Transverse colon (tissue), 4 donors: ENCODE data around the gene KRT7. TPM values are rescaled to one million over a fixed set of nuclear protein-coding genes. Genes with fewer than 3 reads are reported as not detected.
A peak's percentile ranks its signal among the peaks of the same experiment; 100 is the strongest.

Source experiments
- DNase-seq: peaks from one replicate; pipeline ENCODE4 v3.0.0-alpha.2; 2019
- H3K27ac ChIP-seq, 4 donors: fragments of 200-600 bp; sonication (generic); 2 replicates each; pipeline ENCODE4 v1.5.1; 2016 to 2018; ENCODE audit warnings: inconsistent platforms in 4 of 4
- H3K27me3 ChIP-seq: fragments of 200-600 bp; sonication (generic); 2 replicates; pipeline ENCODE4 v1.5.1; 2017; ENCODE audit warnings: inconsistent platforms
- H3K36me3 ChIP-seq, 4 donors: fragments of 200-600 bp; sonication (generic); 2 replicates each; pipeline ENCODE4 v1.5.1; 2017 to 2019; ENCODE audit warnings: inconsistent platforms in 4 of 4
- H3K4me1 ChIP-seq, 4 donors: fragments of 200-600 bp; sonication (generic); 2 replicates each; pipeline ENCODE4 v1.5.1; 2017 to 2020; ENCODE audit warnings: inconsistent platforms in 4 of 4
- H3K4me3 ChIP-seq, 4 donors: fragments of 200-600 bp; sonication (generic); 1 replicate in 1 of 4; 2 replicates in 3 of 4; pipeline versions ENCODE4 v1.5.1 to v1.6.1; 2017 to 2019; ENCODE audit warnings: inconsistent platforms in 4 of 4
- H3K9me3 ChIP-seq, 2 donors: fragments of 200-600 bp; sonication (generic); 2 replicates each; pipeline ENCODE4 v1.5.1; 2017 to 2019; ENCODE audit warnings: inconsistent platforms in 2 of 2
- CTCF ChIP-seq, 5 experiments: fragments of 200-600 bp in 3 of 5; fragments of 450-650 bp in 2 of 5; sonication (generic) in 3 of 5; IDR thresholded peaks; 1 replicate in 2 of 5; 2 replicates in 3 of 5; pipeline ENCODE4 v1.5.1; 2016 to 2017; ENCODE audit warnings: antibody characterized with exemption in 5 of 5, inconsistent platforms in 3 of 5, mild to moderate bottlenecking in 2 of 5, moderate library complexity in 1 of 5
- EP300 ChIP-seq: sonication (generic); formaldehyde crosslinking; IDR thresholded peaks from one replicate; pipeline ENCODE4 v1.6.1; 2017; ENCODE audit warnings: antibody characterized with exemption, low read depth
- POLR2A ChIP-seq: fragments of 450-650 bp; IDR thresholded peaks from one replicate; pipeline ENCODE4 v1.6.1; 2016; ENCODE audit warnings: antibody characterized with exemption, mild to moderate bottlenecking, moderate library complexity
- POLR2AphosphoS5 ChIP-seq, 3 donors: sonication (generic); formaldehyde crosslinking; IDR thresholded peaks; one replicate each; pipeline ENCODE4 v1.6.1; 2016; ENCODE audit warnings: antibody characterized with exemption in 3 of 3
- WGBS, 2 donors: methylation state at CpG; one replicate each; pipeline ENCODE4 v1.1.5; 2018; ENCODE audit warnings: low coverage in 1 of 2; 5-methylcytosine and 5-hydroxymethylcytosine counted together
- in situ Hi-C, 4 donors: fragments of 200-750 bp; cut with MboI; loops; one replicate each; pipeline versions ENCODE4 v1.15.0 to v1.15.1; 2017; ENCODE audit warnings: low sequenced_read_pairs in 3 of 4, low pct_ligation_motif_present in 1 of 4, low pct_unique_long_range_greater_than_20kb in 1 of 4
- intact Hi-C: fragments of 100-400 bp; cut with DNase I; formaldehyde crosslinking; loops from one replicate; pipeline ENCODE4 v1.15.1; 2023; ENCODE audit warnings: low total_unique reads
- total RNA-seq, 4 donors: library from RNA; depleted of rRNA; stranded (reverse); fragments of >200 nt; gene quantifications; one replicate each; pipeline ENCODE4 v1.1.0, GENCODE V29; 2016

KRT7 gene
- total RNA-seq, 4 donors from 2014 or later, result 0.75 to 1.6 (median 0.95) TPM; not detected in 1

GRCh38 chr12:52212701-52213563 lies 20.1 kb upstream of the KRT7 start:
- Histone ChIP-seq H3K4me3 (no peak overlapping the region), H3K9me3 (no peaks in the 10 kb centered on the region), H3K36me3 (no peaks in the 10 kb centered on the region), H3K27me3 (no peaks in the 10 kb centered on the region), H3K4me1 (peaks cover 0 to 16% (median 9%) of the 10 kb centered on the region in 4 donors), H3K27ac (no peak overlapping the region)
- intact Hi-C loops (no loop called here), in situ Hi-C loops (no loop called here)
- TF ChIP-seq EP300, result no peak
- TF ChIP-seq POLR2A, result no peak
- no peak for TF ChIP-seq CTCF (IDR thresholded peaks at IDR 0.05)
- no peak for TF ChIP-seq POLR2AphosphoS5 (IDR thresholded peaks at IDR 0.05)
- no peak for DNase-seq
- 68 to 72% methylated on average over 5 to 13 of the region's 13 CpGs for WGBS, 2 donors

- Histone ChIP-seq H3K36me3 (no peaks in the 10 kb centered on the region), H3K27me3 (no peaks in the 10 kb centered on the region), H3K4me3 (no peak overlapping the region), H3K9me3 (no peaks in the 10 kb centered on the region), H3K4me1 (peaks cover 0 to 17% (median 8%) of the 10 kb centered on the region in 4 donors), H3K27ac (no peak overlapping the region)
- in situ Hi-C loops (no loop called here), intact Hi-C loops (no loop called here)
- TF ChIP-seq CTCF (IDR thresholded peaks at IDR 0.05) (peak; percentile 76 to 96 (median 92)), POLR2A (no peak)
- peak; percentile 80 for DNase-seq
- 20 to 33% methylated on average over 1 to 13 of the region's 13 CpGs for WGBS, 2 donors
Observed at GRCh38 chr12:52213564-52214420, 19.3 kb upstream of the KRT7 start.

GRCh38 chr12:52214421-52214802 lies 18.6 kb upstream of the KRT7 start:
- H3K9me3 ChIP-seq, result no peaks in the 10 kb centered on the region
- DNase-seq, result no peak
- 78% methylated on average over 2 of the region's 3 CpGs; no CpG with 5 or more reads in 1 of the 2 donors for WGBS, 2 donors
- intact Hi-C loops, result no loop called here
- H3K36me3 ChIP-seq, result no peaks in the 10 kb centered on the region
- H3K27ac ChIP-seq, result no peak overlapping the region
- in situ Hi-C loops, result no loop called here
- peaks cover 0 to 17% (median 8%) of the 10 kb centered on the region in 4 donors for H3K4me1 ChIP-seq
- no peaks in the 10 kb centered on the region for H3K27me3 ChIP-seq
- H3K4me3 ChIP-seq, result no peak overlapping the region
- TF ChIP-seq CTCF (IDR thresholded peaks at IDR 0.05) (peak in 2 of 5 experiments; percentile 18 to 20), POLR2AphosphoS5 (IDR thresholded peaks at IDR 0.05) (no peak)

- H3K27me3 ChIP-seq, result no peaks in the 10 kb centered on the region
- H3K4me3 ChIP-seq, result no peak overlapping the region
- in situ Hi-C loops, result no loop called here
- DNase-seq, result no peak
- no peak overlapping the region for H3K27ac ChIP-seq
- intact Hi-C loops, result no loop called here
- 78% methylated on average over 7 of the region's 7 CpGs; no CpG with 5 or more reads in 1 of the 2 donors for WGBS, 2 donors
- H3K9me3 ChIP-seq, result no peaks in the 10 kb centered on the region
- TF ChIP-seq CTCF (IDR thresholded peaks at IDR 0.05) (no peak), EP300 (no peak)
- H3K36me3 ChIP-seq, result no peaks in the 10 kb centered on the region
- peaks cover 0 to 17% (median 8%) of the 10 kb centered on the region in 4 donors for H3K4me1 ChIP-seq
Observed at GRCh38 chr12:52215587-52216031, 17.4 kb upstream of the KRT7 start.
